NCI-H1436 (cell line): ENCODE results near the gene EPSTI1.
"Not testable (repeated sequence)": the region's sequence is repeated elsewhere in the genome, so short reads cannot be mapped to it uniquely, and the experiment has no call there.

Source experiments
- DNase-seq: peaks from one replicate; lab custom pipeline; 2025; lab: John Stamatoyannopoulos, UW

The EPSTI1 gene

GRCh38 chr13:43005460-43006236, 13.6 kb upstream of the EPSTI1 start:
- no peak for DNase-seq

- no peak for DNase-seq
Observed at GRCh38 chr13:43003729-43004128, 11.7 kb upstream of the EPSTI1 start.

GRCh38 chr13:43003010-43003409, 11.0 kb upstream of the EPSTI1 start:
- no peak for DNase-seq

- no peak for DNase-seq
Observed at GRCh38 chr13:43002021-43002420, 10.0 kb upstream of the EPSTI1 start.

GRCh38 chr13:43000676-43001075, 8.6 kb upstream of the EPSTI1 start:
- DNase-seq, result no peak

- no peak for DNase-seq
Observed at GRCh38 chr13:42999491-42999890, 7.5 kb upstream of the EPSTI1 start.

GRCh38 chr13:42997381-42997780, 5.3 kb upstream of the EPSTI1 start:
- no peak for DNase-seq

- DNase-seq, result no peak
Observed at GRCh38 chr13:42996584-42996983, 4.5 kb upstream of the EPSTI1 start.

- DNase-seq, result no peak
Observed at GRCh38 chr13:42994878-42995277, 2.8 kb upstream of the EPSTI1 start.

- DNase-seq, result no peak
Observed at GRCh38 chr13:42992764-42993122, 702 bp upstream of the EPSTI1 start.

GRCh38 chr13:42991233-42991897, 676 bp downstream of the EPSTI1 start:
- not testable (repeated sequence) for DNase-seq

- DNase-seq, result peak; percentile 42
Observed at GRCh38 chr13:42990291-42991232, 1.5 kb downstream of the EPSTI1 start.

- DNase-seq, result no peak
Observed at GRCh38 chr13:42986176-42986574, 5.9 kb downstream of the EPSTI1 start.

- no peak for DNase-seq
Observed at GRCh38 chr13:42985312-42986175, 6.5 kb downstream of the EPSTI1 start.

- no peak for DNase-seq
Observed at GRCh38 chr13:42984691-42985090, 7.3 kb downstream of the EPSTI1 start.

- no peak for DNase-seq
Observed at GRCh38 chr13:42984026-42984425, 8.0 kb downstream of the EPSTI1 start.

- DNase-seq, result no peak
Observed at GRCh38 chr13:42981853-42982252, 10.2 kb downstream of the EPSTI1 start.

GRCh38 chr13:42981317-42981716, 10.7 kb downstream of the EPSTI1 start:
- no peak for DNase-seq

- no peak for DNase-seq
Observed at GRCh38 chr13:42977219-42977659, 14.8 kb downstream of the EPSTI1 start.

- no peak for DNase-seq
Observed at GRCh38 chr13:42976066-42976465, 16.0 kb downstream of the EPSTI1 start.

GRCh38 chr13:42973581-42973980, 18.5 kb downstream of the EPSTI1 start:
- no peak for DNase-seq
